ENCODE results near the gene ZFYVE19. TPM values are rescaled to one million over a fixed set of nuclear protein-coding genes. Genes with fewer than 3 reads are reported as not detected.

The ZFYVE19 gene
- total RNA-seq, 1 donor from 2014 or later, result 24.9 TPM

DNA sequence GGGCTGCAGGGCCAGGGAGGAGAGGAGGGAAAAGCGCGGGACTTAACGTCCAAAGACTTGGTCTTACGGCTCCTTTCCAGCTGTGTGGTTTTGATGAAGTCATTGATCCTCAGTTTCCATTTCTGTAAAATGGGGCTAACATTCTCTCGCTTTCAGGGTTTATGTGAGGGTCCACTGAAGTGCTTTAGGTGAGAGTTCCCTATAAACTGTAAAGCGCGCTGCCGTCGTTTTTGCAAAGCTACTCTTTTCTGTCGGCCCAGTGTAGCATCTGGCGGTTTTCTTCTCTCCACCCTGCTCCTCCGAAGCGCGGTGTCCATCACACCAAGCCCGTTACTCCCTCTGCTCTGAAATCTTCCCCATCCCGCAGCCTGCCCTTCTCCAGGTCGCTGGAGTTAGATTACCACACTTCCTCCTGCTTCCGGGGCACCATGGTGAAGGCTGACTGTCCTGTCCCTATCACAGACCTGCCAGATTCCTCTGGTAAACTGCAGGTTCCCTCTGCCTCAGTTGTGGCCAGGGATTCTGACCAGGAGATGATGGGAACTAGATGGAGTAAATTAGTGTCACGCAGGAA, 1.1 kb downstream of the ZFYVE19 start:
- DNase-seq (ENCODE audit: low spot score), result no peak
- no peak for ATAC-seq
- intact Hi-C loops (cut with DNase I), result no loop called here

GRCh38 chr15:40808861-40809450, 2.1 kb downstream of the ZFYVE19 start:
- no peak for DNase-seq (ENCODE audit: low spot score)
- no peak for ATAC-seq
- intact Hi-C loops (cut with DNase I), result no loop called here

GRCh38 chr15:40812721-40813425, 6.0 kb downstream of the ZFYVE19 start:
- no peak for DNase-seq (ENCODE audit: low spot score)
- intact Hi-C loops (cut with DNase I), result no loop called here

GRCh38 chr15:40815042-40815698, 8.3 kb downstream of the ZFYVE19 start:
- DNase-seq (ENCODE audit: low spot score) (no peak), ATAC-seq (no peak)
- intact Hi-C loops (cut with DNase I), result no loop called here

More at GRCh38 chr15:40812721-40813425, 6.0 kb downstream of the ZFYVE19 start:
- ATAC-seq, result no peak

- intact Hi-C loops (cut with DNase I), result no loop called here
- DNase-seq (ENCODE audit: low spot score), result no peak
- ATAC-seq, result no peak
Observed at GRCh38 chr15:40819048-40819447, 12.2 kb downstream of the ZFYVE19 start.

GRCh38 chr15:40821195-40821594, 14.3 kb downstream of the ZFYVE19 start:
- ATAC-seq (no peak), DNase-seq (ENCODE audit: low spot score) (no peak)
- intact Hi-C loops (cut with DNase I), result no loop called here

DNA sequence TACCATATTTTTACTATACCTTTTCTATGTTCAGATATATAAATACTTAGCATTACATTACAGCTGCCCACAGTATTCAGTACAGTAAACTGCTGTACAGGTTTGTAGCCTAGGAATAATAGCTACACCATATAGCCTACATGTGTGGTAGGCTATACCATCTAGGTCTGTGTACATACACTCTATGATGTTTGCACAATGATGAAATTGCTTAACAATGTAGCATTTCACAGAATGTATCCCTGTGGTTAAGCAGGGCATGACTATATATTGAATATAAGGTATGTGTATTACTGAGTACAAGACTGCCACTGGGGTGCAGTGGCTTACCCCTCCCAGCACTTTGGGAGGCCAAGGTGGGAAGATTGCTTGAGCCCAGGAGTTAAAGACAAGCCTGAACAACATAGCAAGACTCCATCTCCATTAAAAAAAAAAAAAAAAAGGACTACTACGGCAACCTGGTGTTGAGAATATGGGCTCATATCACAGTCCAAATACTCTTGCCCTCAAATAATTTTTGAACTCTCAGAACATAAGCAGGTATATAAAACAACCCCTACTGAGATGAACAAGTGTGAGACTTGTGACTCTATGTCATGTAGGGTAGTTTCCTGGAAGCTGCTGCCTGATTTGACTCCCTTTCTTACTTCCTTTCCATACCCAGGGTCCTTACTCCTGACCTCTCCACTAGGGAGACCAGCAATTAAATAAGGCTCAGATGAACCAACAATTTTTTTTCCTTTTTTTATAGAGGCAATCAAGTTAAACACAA, 16.9 kb downstream of the ZFYVE19 start:
- no peak for DNase-seq (ENCODE audit: low spot score)
- intact Hi-C loops (cut with DNase I), result no loop called here
- ATAC-seq, result no peak

DNA sequence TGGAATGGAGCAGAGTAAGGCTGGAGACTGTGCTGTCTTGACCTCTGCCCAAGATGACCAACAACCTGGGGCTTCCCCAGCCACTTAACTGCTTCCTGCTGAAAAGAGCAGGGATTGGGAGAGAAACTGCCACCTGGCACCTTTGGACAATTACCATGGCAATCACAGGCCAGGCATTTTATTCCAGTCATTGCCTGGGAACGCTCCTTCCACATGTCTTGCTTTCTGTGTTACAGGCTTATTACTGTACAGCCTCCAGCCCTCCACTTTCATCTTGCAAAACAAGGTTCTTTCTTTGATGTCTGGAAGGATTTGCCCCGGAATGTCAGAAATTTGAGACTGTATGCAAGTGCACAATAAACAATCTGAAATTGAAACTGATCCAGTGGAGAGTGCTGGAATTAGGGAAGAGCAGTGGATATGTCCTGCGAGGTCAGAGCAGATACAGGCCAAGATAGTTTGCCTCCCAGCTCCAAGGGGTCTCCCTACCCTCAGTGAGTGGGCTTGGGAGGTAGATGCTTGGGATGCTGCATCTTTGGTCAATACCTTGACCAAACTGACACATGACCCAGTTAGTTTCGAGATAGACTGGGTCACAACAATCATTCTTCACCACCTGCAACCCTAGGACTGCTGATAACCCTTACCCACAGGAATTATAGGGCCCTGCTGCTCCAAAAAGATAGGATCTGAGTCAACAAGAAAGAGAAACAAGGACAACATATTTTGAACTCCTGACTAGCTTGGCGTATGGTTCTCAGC, 19.0 kb downstream of the ZFYVE19 start:
- ATAC-seq, result no peak
- no peak for DNase-seq (ENCODE audit: low spot score)
- intact Hi-C loops (cut with DNase I), result no loop called here

- ATAC-seq, result no peak
- DNase-seq (ENCODE audit: low spot score), result no peak
- intact Hi-C loops (cut with DNase I), result no loop called here
Observed at GRCh38 chr15:40826423-40827075, 19.7 kb downstream of the ZFYVE19 start.

DNA sequence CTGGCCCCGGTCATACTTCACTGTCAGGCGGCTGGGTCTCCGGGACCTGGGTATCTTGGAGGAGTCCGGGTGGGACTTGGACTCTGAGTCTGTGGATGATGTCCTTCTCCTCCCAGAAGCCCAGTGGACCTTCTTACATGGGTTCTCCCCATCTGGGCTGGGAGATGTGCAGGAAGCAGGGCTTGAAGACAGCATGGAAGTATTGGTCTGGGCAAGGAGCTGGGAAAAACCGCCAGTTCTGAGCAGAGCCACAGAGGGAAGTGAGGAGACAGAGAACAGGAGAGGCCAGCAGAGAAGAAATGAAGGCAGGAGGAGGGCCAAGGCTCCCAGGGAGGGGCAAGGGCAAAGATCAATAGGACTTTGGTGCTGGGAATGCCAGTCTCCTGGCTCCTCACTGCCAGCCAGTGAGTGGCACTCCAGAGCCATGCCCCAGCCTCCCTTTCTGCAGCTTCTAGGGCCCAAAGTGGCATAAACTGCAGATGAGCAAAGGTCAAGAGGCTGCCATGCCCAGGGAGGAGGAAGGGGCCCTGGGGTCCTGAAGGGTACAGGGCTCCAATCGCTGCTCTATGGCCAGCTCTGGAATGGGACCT, 21.7 kb downstream of the ZFYVE19 start, which contains the start of gene PPP1R14D:
PPP1R14D (minus strand) TSS at position 262 of the 590 bp plus-strand sequence; CDS start at position 195, 67 bp downstream.
- intact Hi-C loops (cut with DNase I), result no loop called here
- no peak for DNase-seq (ENCODE audit: low spot score)
- ATAC-seq, result no peak

- ATAC-seq (no peak), DNase-seq (ENCODE audit: low spot score) (no peak)
- intact Hi-C loops (cut with DNase I), result no loop called here
Observed at GRCh38 chr15:40829115-40829514, 22.2 kb downstream of the ZFYVE19 start.

DNA sequence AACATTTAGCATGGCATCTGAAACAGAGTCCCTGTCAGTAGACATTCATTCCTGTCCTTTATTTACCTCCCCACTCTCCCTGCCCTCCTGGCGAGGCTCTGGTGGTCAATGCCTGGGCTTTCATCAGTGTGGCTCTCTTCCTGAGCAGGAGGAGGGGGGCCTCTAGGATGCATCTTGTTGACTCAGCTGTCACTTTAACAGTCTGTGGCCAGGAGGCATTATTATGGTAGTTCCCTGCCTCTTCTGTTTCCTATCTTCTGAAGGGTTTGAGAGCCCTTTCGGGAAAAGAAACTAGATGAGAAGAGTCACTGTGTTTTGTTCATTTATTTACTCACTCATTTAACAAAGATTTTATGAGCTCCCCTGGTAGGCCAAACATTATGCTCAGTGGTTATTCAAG, 24.0 kb downstream of the ZFYVE19 start:
- ATAC-seq (no peak), DNase-seq (ENCODE audit: low spot score) (no peak)
- intact Hi-C loops (cut with DNase I), result no loop called here

GRCh38 chr15:40831861-40832260, 25.0 kb downstream of the ZFYVE19 start:
- intact Hi-C loops (cut with DNase I), result no loop called here
- no peak for ATAC-seq
- DNase-seq (ENCODE audit: low spot score), result no peak

DNA sequence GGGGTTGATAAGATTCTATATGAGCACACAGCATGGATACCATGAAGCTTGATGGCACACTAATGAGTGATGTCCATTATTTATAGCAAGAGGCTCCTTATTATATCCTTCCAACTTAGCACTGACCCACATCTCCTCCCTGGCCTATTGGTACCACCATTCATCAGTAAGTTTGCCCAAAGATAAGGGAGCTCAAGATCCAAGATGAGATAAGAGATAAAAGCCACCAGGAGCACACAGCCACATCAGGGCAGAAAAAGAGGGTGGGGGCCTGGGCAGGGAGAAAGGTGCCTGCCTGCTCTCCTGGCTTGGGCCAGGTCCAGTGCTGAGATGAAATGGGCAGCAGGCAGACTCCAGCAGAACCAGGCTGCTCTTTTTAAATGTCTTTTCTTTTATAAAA, 26.0 kb downstream of the ZFYVE19 start:
- intact Hi-C loops (cut with DNase I), result no loop called here
- ATAC-seq, result no peak
- no peak for DNase-seq (ENCODE audit: low spot score)

- ATAC-seq, result no peak
- no peak for DNase-seq (ENCODE audit: low spot score)
- intact Hi-C loops (cut with DNase I), result no loop called here
Observed at GRCh38 chr15:40836020-40836419, 29.1 kb downstream of the ZFYVE19 start.

GRCh38 chr15:40838756-40839155, 31.9 kb downstream of the ZFYVE19 start:
- DNase-seq (ENCODE audit: low spot score) (no peak), ATAC-seq (no peak)
- intact Hi-C loops (cut with DNase I), result no loop called here

DNA sequence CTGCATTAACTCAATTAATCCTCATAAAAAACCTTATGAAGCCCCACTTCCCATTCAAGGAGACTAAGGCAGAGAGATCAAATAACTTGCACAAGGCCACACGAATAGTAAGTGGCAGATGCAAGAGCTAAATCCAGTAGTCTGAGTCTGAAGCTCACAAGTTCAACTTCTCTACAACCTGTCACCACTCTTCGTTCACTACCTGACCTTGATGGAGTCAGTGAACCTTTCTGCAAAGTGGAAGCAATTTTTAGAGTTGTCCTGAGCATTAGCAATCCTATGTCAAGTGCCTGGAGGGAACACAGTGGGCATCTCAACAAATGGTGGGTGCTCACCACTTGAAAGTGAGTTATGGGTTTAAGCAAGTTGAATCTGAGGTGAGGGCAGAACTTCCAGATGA, 34.9 kb downstream of the ZFYVE19 start:
- ATAC-seq (no peak), DNase-seq (ENCODE audit: low spot score) (no peak)
- intact Hi-C loops (cut with DNase I), result no loop called here
